ENCODE results near the gene SLC49A3.

DNA sequence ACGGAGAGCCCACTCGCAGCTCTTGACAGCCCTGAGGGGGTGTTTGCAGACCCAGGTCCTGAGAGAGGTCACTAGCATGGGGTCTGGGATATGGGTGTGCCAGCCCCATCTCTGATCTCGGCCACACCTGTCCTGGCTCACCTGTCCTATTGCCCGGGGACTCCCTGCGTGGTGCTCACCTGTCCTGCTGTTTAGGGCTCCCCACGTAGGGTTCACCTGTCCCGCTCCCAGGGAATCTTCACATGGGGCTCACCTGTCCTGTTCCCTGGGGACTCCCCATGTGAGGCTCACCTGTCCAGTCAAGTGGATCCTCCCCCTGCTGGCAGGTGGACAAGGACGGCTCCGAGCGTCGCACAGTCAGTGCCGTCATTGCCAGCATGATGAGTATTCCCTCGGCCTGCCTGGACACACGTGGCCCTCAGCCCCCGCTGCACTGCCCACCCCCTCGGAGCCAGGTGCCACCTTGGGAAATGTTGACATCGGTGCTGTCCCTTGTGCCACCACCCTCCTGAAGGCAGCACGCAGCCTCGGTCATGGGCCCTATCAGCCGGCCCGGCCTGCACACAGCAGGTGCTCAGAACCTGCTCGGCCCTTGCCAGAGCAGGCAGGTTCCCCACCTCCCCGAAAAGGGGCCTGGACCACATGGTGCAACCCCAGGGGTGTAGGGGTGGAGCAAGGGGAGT lies 6.3 kb downstream of the SLC49A3 start:
- no peak for TF ChIP-seq POLR2A (IDR thresholded peaks at IDR 0.05)
- TF ChIP-seq, protein P1, sequence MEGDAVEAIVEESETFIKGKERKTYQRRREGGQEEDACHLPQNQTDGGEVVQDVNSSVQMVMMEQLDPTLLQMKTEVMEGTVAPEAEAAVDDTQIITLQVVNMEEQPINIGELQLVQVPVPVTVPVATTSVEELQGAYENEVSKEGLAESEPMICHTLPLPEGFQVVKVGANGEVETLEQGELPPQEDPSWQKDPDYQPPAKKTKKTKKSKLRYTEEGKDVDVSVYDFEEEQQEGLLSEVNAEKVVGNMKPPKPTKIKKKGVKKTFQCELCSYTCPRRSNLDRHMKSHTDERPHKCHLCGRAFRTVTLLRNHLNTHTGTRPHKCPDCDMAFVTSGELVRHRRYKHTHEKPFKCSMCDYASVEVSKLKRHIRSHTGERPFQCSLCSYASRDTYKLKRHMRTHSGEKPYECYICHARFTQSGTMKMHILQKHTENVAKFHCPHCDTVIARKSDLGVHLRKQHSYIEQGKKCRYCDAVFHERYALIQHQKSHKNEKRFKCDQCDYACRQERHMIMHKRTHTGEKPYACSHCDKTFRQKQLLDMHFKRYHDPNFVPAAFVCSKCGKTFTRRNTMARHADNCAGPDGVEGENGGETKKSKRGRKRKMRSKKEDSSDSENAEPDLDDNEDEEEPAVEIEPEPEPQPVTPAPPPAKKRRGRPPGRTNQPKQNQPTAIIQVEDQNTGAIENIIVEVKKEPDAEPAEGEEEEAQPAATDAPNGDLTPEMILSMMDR (IDR thresholded peaks at IDR 0.05 in 8 of 11, conservative IDR thresholded peaks at IDR 0.05 in 3 of 11): no peak
